Activated T-cell treated with anti-CD3 and anti-CD28 coated beads, Interleukin-2, amount 50 U/mL, for 1 hour (primary cell): ENCODE results near the gene ZMIZ1.

Source experiments
- DNase-seq: peaks from one replicate; pipeline ENCODE4 v3.0.0-alpha.2; 2020

Gene ZMIZ1

GRCh38 chr10:79052291-79053080, 16.3 kb upstream of the ZMIZ1 start:
- DNase-seq = peak; percentile 40

GRCh38 chr10:79053081-79053434, 15.7 kb upstream of the ZMIZ1 start:
- peak; percentile 6 for DNase-seq

GRCh38 chr10:79053481-79054202, 15.1 kb upstream of the ZMIZ1 start:
- DNase-seq = peak; percentile 11

GRCh38 chr10:79054203-79055099, 14.3 kb upstream of the ZMIZ1 start:
- peak; percentile 14 for DNase-seq

- no peak for DNase-seq
Measured at GRCh38 chr10:79055100-79055782, 13.5 kb upstream of the ZMIZ1 start.

GRCh38 chr10:79055892-79056291, 12.9 kb upstream of the ZMIZ1 start:
- DNase-seq = peak; percentile 7

- no peak for DNase-seq
Measured at GRCh38 chr10:79056361-79056735, 12.4 kb upstream of the ZMIZ1 start.

GRCh38 chr10:79056736-79057391, 11.9 kb upstream of the ZMIZ1 start:
- peak; percentile 5 for DNase-seq

- DNase-seq = peak; percentile 2
Measured at GRCh38 chr10:79057481-79058275, 11.1 kb upstream of the ZMIZ1 start.

- peak; percentile 5 for DNase-seq
Measured at GRCh38 chr10:79058899-79059841, 9.6 kb upstream of the ZMIZ1 start.

GRCh38 chr10:79059859-79060379, 8.8 kb upstream of the ZMIZ1 start:
- DNase-seq = no peak

- DNase-seq = no peak
Measured at GRCh38 chr10:79060641-79061255, 8.0 kb upstream of the ZMIZ1 start.

GRCh38 chr10:79061441-79062315, 7.1 kb upstream of the ZMIZ1 start:
- DNase-seq = no peak

- DNase-seq = no peak
Measured at GRCh38 chr10:79063071-79063491, 5.7 kb upstream of the ZMIZ1 start.

GRCh38 chr10:79063661-79064492, 4.9 kb upstream of the ZMIZ1 start:
- no peak for DNase-seq

- no peak for DNase-seq
Measured at GRCh38 chr10:79065091-79065551, 3.6 kb upstream of the ZMIZ1 start.

GRCh38 chr10:79065853-79066252, 2.9 kb upstream of the ZMIZ1 start:
- no peak for DNase-seq
